HCT116 (cell line): Measurements from ENCODE around the gene RGS7.

Experiments used
- CBX3 ChIP-seq: IDR thresholded peaks from 2 replicates; pipeline ENCODE4 v1.6.1; 2012; ENCODE audit warnings: low read depth
- CEBPB ChIP-seq: IDR thresholded peaks from 2 replicates; pipeline ENCODE4 v1.6.1; 2012; ENCODE audit warnings: low read depth
- EGR1 ChIP-seq: IDR thresholded peaks from 2 replicates; pipeline ENCODE4 v1.6.1; 2012; ENCODE audit warnings: low read depth
- FOSL1 ChIP-seq: IDR thresholded peaks from 2 replicates; pipeline ENCODE4 v1.6.1; 2012; ENCODE audit warnings: low read depth
- MAX ChIP-seq: IDR thresholded peaks from 2 replicates; pipeline ENCODE4 v1.6.1; 2012
- POLR2A ChIP-seq: IDR thresholded peaks from 2 replicates; pipeline ENCODE4 v1.7.0; 2011; ENCODE audit warnings: borderline replicate concordance; ENCODE audit not compliant: insufficient read depth, insufficient read length; ENCODE audit errors: extremely low read depth
- POLR2AphosphoS5 ChIP-seq: IDR thresholded peaks from 2 replicates; pipeline ENCODE4 v1.6.1; 2011; ENCODE audit warnings: mild to moderate bottlenecking, low read depth, low read length, moderate library complexity
- SP1 ChIP-seq: IDR thresholded peaks from 2 replicates; pipeline ENCODE4 v1.6.1; 2012; ENCODE audit warnings: low read depth
- TF ChIP-seq, protein P1 (sequence below), 3 experiments: fragments of 200-600 bp in 1 of 3; sonication (generic) in 1 of 3; IDR thresholded peaks in 2 of 3; conservative IDR thresholded peaks in 1 of 3; 2 replicates each; pipeline ENCODE4 v1.5.1; 2012 to 2017; ENCODE audit warnings: low read depth in 2 of 3, low read length in 2 of 3, antibody characterized with exemption in 1 of 3, borderline replicate concordance in 1 of 3, control low read depth in 1 of 3, mild to moderate bottlenecking in 1 of 3, mixed read lengths in 1 of 3, mixed run types in 1 of 3, moderate library complexity in 1 of 3; ENCODE audit not compliant: insufficient read depth in 1 of 3

DNA sequence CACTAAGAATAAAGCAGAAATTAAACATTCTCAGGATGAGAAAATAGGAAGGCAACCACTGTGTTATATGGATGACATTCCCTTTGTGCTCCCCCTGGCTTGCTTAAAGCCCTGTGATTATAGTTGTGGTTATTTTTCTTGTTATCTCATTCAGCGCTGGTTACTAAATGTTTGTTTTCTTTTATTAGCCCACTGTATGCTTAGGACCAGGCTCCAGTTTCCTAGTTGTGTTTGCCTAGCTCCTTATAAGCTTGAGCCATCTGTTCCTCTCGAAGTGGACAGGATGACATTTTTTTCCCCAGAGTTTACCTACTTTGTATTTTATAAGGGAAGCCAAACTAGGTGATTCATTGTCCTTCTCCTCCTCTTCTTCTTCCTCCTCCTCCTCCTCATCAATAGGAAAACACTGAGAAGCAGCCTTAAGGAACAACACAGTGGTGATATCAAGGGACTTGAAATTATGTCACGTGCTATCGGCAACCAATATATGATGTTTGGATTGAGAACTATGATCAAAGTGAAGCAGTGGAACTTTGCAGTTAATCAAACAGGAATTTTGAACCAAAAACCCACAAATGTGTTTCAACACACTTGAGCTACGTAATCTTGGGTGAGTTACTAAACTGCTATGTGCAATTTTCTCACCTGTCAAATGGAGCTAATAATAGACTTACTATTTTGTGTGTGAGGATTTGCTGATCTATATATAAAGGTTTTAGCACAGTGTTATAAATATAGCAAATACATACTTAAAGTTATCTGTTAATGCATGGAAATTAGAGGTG, 35.1 kb upstream of the RGS7 start:
- TF ChIP-seq POLR2AphosphoS5, result no peak
- TF ChIP-seq, protein P1, sequence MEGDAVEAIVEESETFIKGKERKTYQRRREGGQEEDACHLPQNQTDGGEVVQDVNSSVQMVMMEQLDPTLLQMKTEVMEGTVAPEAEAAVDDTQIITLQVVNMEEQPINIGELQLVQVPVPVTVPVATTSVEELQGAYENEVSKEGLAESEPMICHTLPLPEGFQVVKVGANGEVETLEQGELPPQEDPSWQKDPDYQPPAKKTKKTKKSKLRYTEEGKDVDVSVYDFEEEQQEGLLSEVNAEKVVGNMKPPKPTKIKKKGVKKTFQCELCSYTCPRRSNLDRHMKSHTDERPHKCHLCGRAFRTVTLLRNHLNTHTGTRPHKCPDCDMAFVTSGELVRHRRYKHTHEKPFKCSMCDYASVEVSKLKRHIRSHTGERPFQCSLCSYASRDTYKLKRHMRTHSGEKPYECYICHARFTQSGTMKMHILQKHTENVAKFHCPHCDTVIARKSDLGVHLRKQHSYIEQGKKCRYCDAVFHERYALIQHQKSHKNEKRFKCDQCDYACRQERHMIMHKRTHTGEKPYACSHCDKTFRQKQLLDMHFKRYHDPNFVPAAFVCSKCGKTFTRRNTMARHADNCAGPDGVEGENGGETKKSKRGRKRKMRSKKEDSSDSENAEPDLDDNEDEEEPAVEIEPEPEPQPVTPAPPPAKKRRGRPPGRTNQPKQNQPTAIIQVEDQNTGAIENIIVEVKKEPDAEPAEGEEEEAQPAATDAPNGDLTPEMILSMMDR (IDR thresholded peaks at IDR 0.05 in 2 of 3, conservative IDR thresholded peaks at IDR 0.05 in 1 of 3; ENCODE audit: borderline replicate concordance in 1 of 3, insufficient read depth in 1 of 3, low read depth in 2 of 3, low read length in 2 of 3), result no peak
- TF ChIP-seq MAX, result no peak
- no peak for TF ChIP-seq FOSL1
- no peak for TF ChIP-seq EGR1
- TF ChIP-seq SP1, result no peak
- TF ChIP-seq CEBPB, result no peak
- TF ChIP-seq CBX3, result no peak
- no peak for TF ChIP-seq POLR2A
